HEK293 (cell line): ENCODE results near the gene ACAP1.

ENCODE experiments used
- CTCF ChIA-PET: fragments of 350-600 bp; formaldehyde crosslinking; extraction: SDS; loops from one replicate; lab custom pipeline; 2021; ENCODE audit warnings: antibody characterized with exemption; lab: Yijun Ruan, JAX
- POLR2A ChIA-PET: fragments of 300-600 bp; formaldehyde crosslinking; extraction: SDS; loops from one replicate; lab custom pipeline; 2020; ENCODE audit warnings: antibody characterized with exemption, inconsistent platforms; lab: Yijun Ruan, JAX
- H3K27ac ChIP-seq: fragments of 200-500 bp; sonication (Bioruptor generic); 2 replicates; pipeline ENCODE4 v1.5.1; 2014; ENCODE audit warnings: low read depth, low read length, control low read depth, inconsistent platforms; ENCODE audit errors: extremely low read depth
- H3K36me3 ChIP-seq, 2 experiments: fragments of 200-500 bp in 1 of 2; sonication (Bioruptor generic) in 1 of 2; 1 replicate in 1 of 2; 2 replicates in 1 of 2; pipeline ENCODE4 v1.5.1; 2014 to 2017; ENCODE audit warnings: inconsistent platforms in 2 of 2, low read length in 2 of 2; ENCODE audit not compliant: control insufficient read depth in 2 of 2, insufficient read depth in 1 of 2
- H3K4me1 ChIP-seq: fragments of 200-500 bp; sonication (Bioruptor generic); 2 replicates; pipeline ENCODE4 v1.5.1; 2014; ENCODE audit warnings: mild to moderate bottlenecking, low read length, inconsistent platforms; ENCODE audit not compliant: control insufficient read depth, insufficient read depth
- H3K4me3 ChIP-seq: 2 replicates; pipeline ENCODE4 v1.5.1; 2011; ENCODE audit warnings: low read depth, mild to moderate bottlenecking, control low read depth, low read length, moderate library complexity
- H3K9me3 ChIP-seq: fragments of 200-500 bp; sonication (Bioruptor generic); 2 replicates; pipeline ENCODE4 v1.5.1; 2014; ENCODE audit warnings: low read depth, low read length, inconsistent platforms; ENCODE audit not compliant: control insufficient read depth, insufficient read depth
- BCL11A ChIP-seq: fragments of 450-650 bp; formaldehyde crosslinking; IDR thresholded peaks from 2 replicates; pipeline ENCODE4 v1.5.1; 2016; ENCODE audit warnings: low read depth, missing biosample characterization, missing genetic modification characterization
- GFI1B ChIP-seq: fragments of 450-650 bp; formaldehyde crosslinking; IDR thresholded peaks from 2 replicates; pipeline ENCODE4 v1.5.1; 2016; ENCODE audit warnings: missing biosample characterization, missing genetic modification characterization
- GLIS2 ChIP-seq: fragments of 450-650 bp; formaldehyde crosslinking; IDR thresholded peaks from 2 replicates; pipeline ENCODE4 v1.5.1; 2016; ENCODE audit warnings: missing biosample characterization, missing genetic modification characterization
- KLF1 ChIP-seq: fragments of 450-650 bp; formaldehyde crosslinking; IDR thresholded peaks from 2 replicates; pipeline ENCODE4 v1.5.1; 2016; ENCODE audit warnings: missing biosample characterization, missing genetic modification characterization
- MYNN ChIP-seq: fragments of 450-650 bp; formaldehyde crosslinking; IDR thresholded peaks from 2 replicates; pipeline ENCODE4 v1.5.1; 2016; ENCODE audit warnings: missing biosample characterization, missing genetic modification characterization, borderline replicate concordance
- YY2 ChIP-seq: fragments of 450-650 bp; formaldehyde crosslinking; IDR thresholded peaks from 2 replicates; pipeline ENCODE4 v1.5.1; 2016; ENCODE audit warnings: missing biosample characterization, missing genetic modification characterization
- ZBTB20 ChIP-seq: fragments of 450-650 bp; formaldehyde crosslinking; IDR thresholded peaks from 2 replicates; pipeline ENCODE4 v1.5.1; 2016; ENCODE audit warnings: missing biosample characterization, missing genetic modification characterization
- ZBTB49 ChIP-seq: fragments of 450-650 bp; formaldehyde crosslinking; IDR thresholded peaks from 2 replicates; pipeline ENCODE4 v1.5.1; 2016; ENCODE audit warnings: missing biosample characterization, missing genetic modification characterization, low read depth
- ZNF121 ChIP-seq: fragments of 450-650 bp; formaldehyde crosslinking; IDR thresholded peaks from 2 replicates; pipeline ENCODE4 v1.5.1; 2016; ENCODE audit warnings: missing biosample characterization, missing genetic modification characterization
- ZNF157 ChIP-seq: fragments of 450-650 bp; formaldehyde crosslinking; IDR thresholded peaks from 2 replicates; pipeline ENCODE4 v1.5.1; 2016; ENCODE audit warnings: missing biosample characterization, missing genetic modification characterization
- ZNF169 ChIP-seq: fragments of 450-650 bp; formaldehyde crosslinking; IDR thresholded peaks from 2 replicates; pipeline ENCODE4 v1.5.1; 2016; ENCODE audit warnings: missing biosample characterization, missing genetic modification characterization
- ZNF302 ChIP-seq: fragments of 450-650 bp; formaldehyde crosslinking; IDR thresholded peaks from 2 replicates; pipeline ENCODE4 v1.5.1; 2016; ENCODE audit warnings: missing biosample characterization, missing genetic modification characterization, low read depth
- ZNF311 ChIP-seq: fragments of 450-650 bp; formaldehyde crosslinking; IDR thresholded peaks from 2 replicates; pipeline ENCODE4 v1.5.1; 2017; ENCODE audit warnings: missing biosample characterization, missing genetic modification characterization, borderline replicate concordance
- ZNF548 ChIP-seq: fragments of 450-650 bp; formaldehyde crosslinking; IDR thresholded peaks from 2 replicates; pipeline ENCODE4 v1.5.1; 2016; ENCODE audit warnings: missing biosample characterization, missing genetic modification characterization
- ZNF623 ChIP-seq: fragments of 450-650 bp; formaldehyde crosslinking; IDR thresholded peaks from 2 replicates; pipeline ENCODE4 v1.5.1; 2016; ENCODE audit warnings: missing biosample characterization, missing genetic modification characterization
- ZNF660 ChIP-seq: fragments of 450-650 bp; IDR thresholded peaks from 2 replicates; pipeline ENCODE4 v1.5.1; 2018; ENCODE audit warnings: missing biosample characterization, mild to moderate bottlenecking, missing genetic modification characterization
- TF ChIP-seq, protein P1 (sequence below): fragments of 450-650 bp; formaldehyde crosslinking; IDR thresholded peaks from 2 replicates; pipeline ENCODE4 v1.5.1; 2016; ENCODE audit warnings: missing biosample characterization, missing genetic modification characterization
- TF ChIP-seq, protein P2 (sequence below): fragments of 450-650 bp; formaldehyde crosslinking; IDR thresholded peaks from 2 replicates; pipeline ENCODE4 v1.5.1; 2017; ENCODE audit warnings: missing biosample characterization, missing genetic modification characterization
- TF ChIP-seq, protein P3 (sequence below): IDR thresholded peaks from 2 replicates; pipeline ENCODE4 v1.6.1; 2011; ENCODE audit warnings: mild to moderate bottlenecking, low read depth, low read length, borderline replicate concordance

ACAP1 gene

DNA sequence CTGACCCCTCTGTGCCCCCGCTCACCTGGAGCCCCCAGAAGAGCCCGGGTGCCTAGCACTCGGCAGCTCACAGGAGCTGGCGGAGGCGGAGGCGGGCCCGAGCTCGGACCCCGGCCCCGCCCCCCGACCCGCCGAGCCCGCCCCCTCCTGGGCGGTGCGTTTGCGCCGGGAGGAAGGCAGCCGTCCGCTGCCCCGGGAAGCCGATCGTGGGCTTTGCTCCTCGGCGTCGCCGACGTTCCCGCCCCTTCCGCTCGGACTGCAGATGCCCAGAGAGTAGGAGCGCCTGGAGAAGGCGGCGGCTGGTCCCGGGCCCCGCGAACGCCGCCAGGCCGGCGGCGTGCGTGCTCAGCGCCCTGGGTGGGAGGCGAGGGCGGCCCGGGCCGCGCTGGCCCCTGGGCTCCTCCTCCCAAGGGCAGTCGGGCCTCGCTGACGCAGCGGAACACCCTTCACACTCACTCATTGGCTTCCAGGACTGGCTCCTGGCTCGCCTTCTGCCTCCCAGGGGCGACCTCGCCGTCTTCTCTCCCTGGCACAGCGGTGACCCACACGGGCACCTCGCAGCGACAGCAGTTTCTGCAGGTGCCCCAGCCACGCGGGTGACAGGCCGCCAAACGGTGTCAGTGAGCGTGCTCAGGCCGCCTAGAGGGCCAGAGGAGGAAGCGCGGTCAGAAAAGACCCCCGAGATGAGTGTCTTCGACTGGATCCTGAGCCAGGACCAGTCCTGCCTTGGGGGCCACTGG, 58.3 kb downstream of the ACAP1 start, which contains the start of gene PLSCR3 (continued):
- TF ChIP-seq ZBTB49 (tag by site-specific recombination) (no peak), GLIS2 (peak; percentile 93), YY2 (tag by site-specific recombination) (no peak), MYNN (no peak), ZBTB20 (peak; percentile 38; the same call in 1 of the 2 replicates), KLF1 (tag by site-specific recombination) (no peak), ZNF311 (tag by site-specific recombination) (no peak)
- TF ChIP-seq, all 188 proteins: peak for 25

DNA sequence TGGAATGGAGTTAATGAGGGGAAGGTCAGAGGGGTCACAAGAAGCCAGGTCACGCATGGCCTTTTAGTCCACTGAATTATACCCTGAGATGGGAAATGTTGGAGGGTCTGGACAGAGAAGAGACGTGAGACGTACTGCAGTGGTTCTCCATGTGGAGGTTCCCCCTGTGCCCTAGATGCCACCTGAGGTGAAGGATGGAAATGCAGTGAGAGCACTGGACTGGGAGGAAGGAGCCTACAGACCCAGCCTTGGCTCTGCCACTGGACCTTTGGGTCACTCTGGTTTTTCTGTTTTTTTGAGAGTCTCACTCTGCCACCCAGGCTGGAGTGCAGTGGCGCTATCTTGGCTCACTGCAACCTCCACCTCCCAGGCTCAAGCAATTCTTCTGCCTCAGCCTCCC, 59.8 kb downstream of the ACAP1 start:
- H3K9me3 ChIP-seq: no peaks in the 10 kb centered on the region
- peaks cover 0 to 14% of the 10 kb centered on the region in 2 experiments; a peak in 2 of 3 replicates for H3K36me3 ChIP-seq
- TF ChIP-seq ZNF660 (tag by site-specific recombination) (no peak), ZNF548 (no peak), ZNF169 (tag by site-specific recombination) (no peak), ZNF623 (tag by site-specific recombination) (peak; percentile 42; the same call in 1 of the 2 replicates), BCL11A (tag by site-specific recombination) (0 out of 2 replicates have a peak, but pooled peaks have one; percentile 13)
- TF ChIP-seq, protein P1, sequence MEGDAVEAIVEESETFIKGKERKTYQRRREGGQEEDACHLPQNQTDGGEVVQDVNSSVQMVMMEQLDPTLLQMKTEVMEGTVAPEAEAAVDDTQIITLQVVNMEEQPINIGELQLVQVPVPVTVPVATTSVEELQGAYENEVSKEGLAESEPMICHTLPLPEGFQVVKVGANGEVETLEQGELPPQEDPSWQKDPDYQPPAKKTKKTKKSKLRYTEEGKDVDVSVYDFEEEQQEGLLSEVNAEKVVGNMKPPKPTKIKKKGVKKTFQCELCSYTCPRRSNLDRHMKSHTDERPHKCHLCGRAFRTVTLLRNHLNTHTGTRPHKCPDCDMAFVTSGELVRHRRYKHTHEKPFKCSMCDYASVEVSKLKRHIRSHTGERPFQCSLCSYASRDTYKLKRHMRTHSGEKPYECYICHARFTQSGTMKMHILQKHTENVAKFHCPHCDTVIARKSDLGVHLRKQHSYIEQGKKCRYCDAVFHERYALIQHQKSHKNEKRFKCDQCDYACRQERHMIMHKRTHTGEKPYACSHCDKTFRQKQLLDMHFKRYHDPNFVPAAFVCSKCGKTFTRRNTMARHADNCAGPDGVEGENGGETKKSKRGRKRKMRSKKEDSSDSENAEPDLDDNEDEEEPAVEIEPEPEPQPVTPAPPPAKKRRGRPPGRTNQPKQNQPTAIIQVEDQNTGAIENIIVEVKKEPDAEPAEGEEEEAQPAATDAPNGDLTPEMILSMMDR (tag by site-specific recombination): peak; percentile 28; the same call in 1 of the 2 replicates
- no peak overlapping the region for H3K27ac ChIP-seq
- H3K4me1 ChIP-seq: peaks cover 3% of the 10 kb centered on the region
- POLR2A ChIA-PET: interaction anchor here (0.9 to 3.4 kb wide), 2 partner anchors 7 to 164 kb away, joined by 3 to 67 read pairs; partner anchors contain the start of gene TMEM256
- H3K4me3 ChIP-seq: no peak overlapping the region
- CTCF ChIA-PET: interaction anchor here (0.7 to 1.3 kb wide), 3 partner anchors 41 to 145 kb away, joined by 3 to 6 read pairs (median 4); partner anchors contain the start of gene CHRNB1

DNA sequence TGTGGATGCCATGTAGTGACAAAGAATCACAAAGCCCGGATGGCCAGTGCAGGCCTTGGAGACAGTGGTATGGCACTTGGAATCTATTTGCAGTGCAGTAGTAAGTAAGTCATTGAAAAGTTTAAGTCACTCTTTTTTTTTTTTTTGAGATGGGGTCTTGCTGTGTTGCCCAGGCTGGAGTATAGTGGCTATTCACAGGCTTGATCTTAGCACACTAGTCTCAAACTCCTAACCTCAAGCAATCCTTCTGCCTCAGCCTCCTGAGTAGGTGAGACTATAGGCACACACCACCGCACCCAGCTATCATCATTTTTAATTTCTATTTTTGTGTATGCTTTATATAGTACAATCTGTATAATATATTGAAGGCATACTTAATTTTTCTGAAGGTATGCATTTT, 62.3 kb downstream of the ACAP1 start:
- Histone ChIP-seq H3K4me1 (peaks cover 7% of the 10 kb centered on the region), H3K4me3 (no peak overlapping the region), H3K36me3 (peaks cover 6 to 7% of the 10 kb centered on the region in 2 experiments; a peak in 2 of 3 replicates), H3K27ac (no peak overlapping the region), H3K9me3 (no peaks in the 10 kb centered on the region)
- POLR2A ChIA-PET: interaction anchor here (1.1 to 1.5 kb wide), 5 partner anchors 11 to 43 kb away, joined by 3 to 7 read pairs (median 3); partner anchors contain the start of gene TMEM95
- TF ChIP-seq GFI1B (tag by site-specific recombination): no peak
- TF ChIP-seq ZNF302 (tag by site-specific recombination): no peak
- no peak for TF ChIP-seq ZNF157 (tag by site-specific recombination)
- TF ChIP-seq ZNF121 (tag by site-specific recombination): peak; percentile 97
- TF ChIP-seq, protein P2, sequence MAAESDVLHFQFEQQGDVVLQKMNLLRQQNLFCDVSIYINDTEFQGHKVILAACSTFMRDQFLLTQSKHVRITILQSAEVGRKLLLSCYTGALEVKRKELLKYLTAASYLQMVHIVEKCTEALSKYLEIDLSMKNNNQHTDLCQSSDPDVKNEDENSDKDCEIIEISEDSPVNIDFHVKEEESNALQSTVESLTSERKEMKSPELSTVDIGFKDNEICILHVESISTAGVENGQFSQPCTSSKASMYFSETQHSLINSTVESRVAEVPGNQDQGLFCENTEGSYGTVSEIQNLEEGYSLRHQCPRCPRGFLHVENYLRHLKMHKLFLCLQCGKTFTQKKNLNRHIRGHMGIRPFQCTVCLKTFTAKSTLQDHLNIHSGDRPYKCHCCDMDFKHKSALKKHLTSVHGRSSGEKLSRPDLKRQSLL (tag by site-specific recombination): no peak
- TF ChIP-seq, protein P3, sequence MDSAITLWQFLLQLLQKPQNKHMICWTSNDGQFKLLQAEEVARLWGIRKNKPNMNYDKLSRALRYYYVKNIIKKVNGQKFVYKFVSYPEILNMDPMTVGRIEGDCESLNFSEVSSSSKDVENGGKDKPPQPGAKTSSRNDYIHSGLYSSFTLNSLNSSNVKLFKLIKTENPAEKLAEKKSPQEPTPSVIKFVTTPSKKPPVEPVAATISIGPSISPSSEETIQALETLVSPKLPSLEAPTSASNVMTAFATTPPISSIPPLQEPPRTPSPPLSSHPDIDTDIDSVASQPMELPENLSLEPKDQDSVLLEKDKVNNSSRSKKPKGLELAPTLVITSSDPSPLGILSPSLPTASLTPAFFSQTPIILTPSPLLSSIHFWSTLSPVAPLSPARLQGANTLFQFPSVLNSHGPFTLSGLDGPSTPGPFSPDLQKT: no peak
- CTCF ChIA-PET: interaction anchor here (1.1 to 2.9 kb wide), 4 partner anchors 18 to 162 kb away, joined by 3 to 12 read pairs (median 4); partner anchors contain the start of gene TMEM95
